ENCODE measurements around the gene CDKL1.

DNA sequence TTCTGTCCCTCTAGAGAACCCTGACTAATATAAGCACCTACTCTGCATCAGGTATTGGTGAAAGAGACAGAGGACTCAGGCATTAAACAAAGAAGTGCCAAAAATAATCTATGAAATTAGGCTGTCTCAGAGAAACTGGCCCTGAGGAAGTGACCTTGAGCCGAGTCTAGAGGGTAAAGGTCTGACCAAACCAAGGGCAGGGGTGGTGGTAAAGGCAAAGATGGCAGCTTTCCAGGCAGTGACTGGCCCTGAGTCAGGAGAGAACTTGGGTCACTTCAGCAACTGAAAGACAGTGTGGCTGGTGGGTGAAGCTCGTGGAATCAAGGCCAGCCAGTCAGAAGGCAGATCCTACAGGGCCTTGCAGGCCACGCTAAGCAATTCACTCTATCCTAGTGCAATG, 30.6 kb downstream of the CDKL1 start:
- TF ChIP-seq CREM (CRISPR knock-in tag; IDR thresholded peaks at IDR 0.05) (no peak), SP1 (CRISPR knock-in tag; conservative IDR thresholded peaks at IDR 0.05) (no peak), SMAD3 (CRISPR knock-in tag; IDR thresholded peaks at IDR 0.05; ENCODE audit: borderline replicate concordance) (no peak), ZBTB21 (CRISPR knock-in tag; IDR thresholded peaks at IDR 0.05; ENCODE audit: borderline replicate concordance) (no peak), NR2C2 (CRISPR knock-in tag; IDR thresholded peaks at IDR 0.05) (no peak), MXD4 (CRISPR knock-in tag; IDR thresholded peaks at IDR 0.05; ENCODE audit: borderline replicate concordance) (no peak)
- TF ChIP-seq, protein P1, sequence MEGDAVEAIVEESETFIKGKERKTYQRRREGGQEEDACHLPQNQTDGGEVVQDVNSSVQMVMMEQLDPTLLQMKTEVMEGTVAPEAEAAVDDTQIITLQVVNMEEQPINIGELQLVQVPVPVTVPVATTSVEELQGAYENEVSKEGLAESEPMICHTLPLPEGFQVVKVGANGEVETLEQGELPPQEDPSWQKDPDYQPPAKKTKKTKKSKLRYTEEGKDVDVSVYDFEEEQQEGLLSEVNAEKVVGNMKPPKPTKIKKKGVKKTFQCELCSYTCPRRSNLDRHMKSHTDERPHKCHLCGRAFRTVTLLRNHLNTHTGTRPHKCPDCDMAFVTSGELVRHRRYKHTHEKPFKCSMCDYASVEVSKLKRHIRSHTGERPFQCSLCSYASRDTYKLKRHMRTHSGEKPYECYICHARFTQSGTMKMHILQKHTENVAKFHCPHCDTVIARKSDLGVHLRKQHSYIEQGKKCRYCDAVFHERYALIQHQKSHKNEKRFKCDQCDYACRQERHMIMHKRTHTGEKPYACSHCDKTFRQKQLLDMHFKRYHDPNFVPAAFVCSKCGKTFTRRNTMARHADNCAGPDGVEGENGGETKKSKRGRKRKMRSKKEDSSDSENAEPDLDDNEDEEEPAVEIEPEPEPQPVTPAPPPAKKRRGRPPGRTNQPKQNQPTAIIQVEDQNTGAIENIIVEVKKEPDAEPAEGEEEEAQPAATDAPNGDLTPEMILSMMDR (IDR thresholded peaks at IDR 0.05), result no peak
- TF ChIP-seq, protein P2, sequence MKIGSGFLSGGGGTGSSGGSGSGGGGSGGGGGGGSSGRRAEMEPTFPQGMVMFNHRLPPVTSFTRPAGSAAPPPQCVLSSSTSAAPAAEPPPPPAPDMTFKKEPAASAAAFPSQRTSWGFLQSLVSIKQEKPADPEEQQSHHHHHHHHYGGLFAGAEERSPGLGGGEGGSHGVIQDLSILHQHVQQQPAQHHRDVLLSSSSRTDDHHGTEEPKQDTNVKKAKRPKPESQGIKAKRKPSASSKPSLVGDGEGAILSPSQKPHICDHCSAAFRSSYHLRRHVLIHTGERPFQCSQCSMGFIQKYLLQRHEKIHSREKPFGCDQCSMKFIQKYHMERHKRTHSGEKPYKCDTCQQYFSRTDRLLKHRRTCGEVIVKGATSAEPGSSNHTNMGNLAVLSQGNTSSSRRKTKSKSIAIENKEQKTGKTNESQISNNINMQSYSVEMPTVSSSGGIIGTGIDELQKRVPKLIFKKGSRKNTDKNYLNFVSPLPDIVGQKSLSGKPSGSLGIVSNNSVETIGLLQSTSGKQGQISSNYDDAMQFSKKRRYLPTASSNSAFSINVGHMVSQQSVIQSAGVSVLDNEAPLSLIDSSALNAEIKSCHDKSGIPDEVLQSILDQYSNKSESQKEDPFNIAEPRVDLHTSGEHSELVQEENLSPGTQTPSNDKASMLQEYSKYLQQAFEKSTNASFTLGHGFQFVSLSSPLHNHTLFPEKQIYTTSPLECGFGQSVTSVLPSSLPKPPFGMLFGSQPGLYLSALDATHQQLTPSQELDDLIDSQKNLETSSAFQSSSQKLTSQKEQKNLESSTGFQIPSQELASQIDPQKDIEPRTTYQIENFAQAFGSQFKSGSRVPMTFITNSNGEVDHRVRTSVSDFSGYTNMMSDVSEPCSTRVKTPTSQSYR (CRISPR knock-in tag; IDR thresholded peaks at IDR 0.05), result no peak
- TF ChIP-seq, protein P3, sequence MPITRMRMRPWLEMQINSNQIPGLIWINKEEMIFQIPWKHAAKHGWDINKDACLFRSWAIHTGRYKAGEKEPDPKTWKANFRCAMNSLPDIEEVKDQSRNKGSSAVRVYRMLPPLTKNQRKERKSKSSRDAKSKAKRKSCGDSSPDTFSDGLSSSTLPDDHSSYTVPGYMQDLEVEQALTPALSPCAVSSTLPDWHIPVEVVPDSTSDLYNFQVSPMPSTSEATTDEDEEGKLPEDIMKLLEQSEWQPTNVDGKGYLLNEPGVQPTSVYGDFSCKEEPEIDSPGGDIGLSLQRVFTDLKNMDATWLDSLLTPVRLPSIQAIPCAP (CRISPR knock-in tag; IDR thresholded peaks at IDR 0.05), result no peak
- TF ChIP-seq, protein P4, sequence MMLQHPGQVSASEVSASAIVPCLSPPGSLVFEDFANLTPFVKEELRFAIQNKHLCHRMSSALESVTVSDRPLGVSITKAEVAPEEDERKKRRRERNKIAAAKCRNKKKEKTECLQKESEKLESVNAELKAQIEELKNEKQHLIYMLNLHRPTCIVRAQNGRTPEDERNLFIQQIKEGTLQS (CRISPR knock-in tag; conservative IDR thresholded peaks at IDR 0.05), result no peak
- TF ChIP-seq, protein P5, sequence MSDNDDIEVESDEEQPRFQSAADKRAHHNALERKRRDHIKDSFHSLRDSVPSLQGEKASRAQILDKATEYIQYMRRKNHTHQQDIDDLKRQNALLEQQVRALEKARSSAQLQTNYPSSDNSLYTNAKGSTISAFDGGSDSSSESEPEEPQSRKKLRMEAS (CRISPR knock-in tag; IDR thresholded peaks at IDR 0.05), result no peak
- TF ChIP-seq, protein P6, sequence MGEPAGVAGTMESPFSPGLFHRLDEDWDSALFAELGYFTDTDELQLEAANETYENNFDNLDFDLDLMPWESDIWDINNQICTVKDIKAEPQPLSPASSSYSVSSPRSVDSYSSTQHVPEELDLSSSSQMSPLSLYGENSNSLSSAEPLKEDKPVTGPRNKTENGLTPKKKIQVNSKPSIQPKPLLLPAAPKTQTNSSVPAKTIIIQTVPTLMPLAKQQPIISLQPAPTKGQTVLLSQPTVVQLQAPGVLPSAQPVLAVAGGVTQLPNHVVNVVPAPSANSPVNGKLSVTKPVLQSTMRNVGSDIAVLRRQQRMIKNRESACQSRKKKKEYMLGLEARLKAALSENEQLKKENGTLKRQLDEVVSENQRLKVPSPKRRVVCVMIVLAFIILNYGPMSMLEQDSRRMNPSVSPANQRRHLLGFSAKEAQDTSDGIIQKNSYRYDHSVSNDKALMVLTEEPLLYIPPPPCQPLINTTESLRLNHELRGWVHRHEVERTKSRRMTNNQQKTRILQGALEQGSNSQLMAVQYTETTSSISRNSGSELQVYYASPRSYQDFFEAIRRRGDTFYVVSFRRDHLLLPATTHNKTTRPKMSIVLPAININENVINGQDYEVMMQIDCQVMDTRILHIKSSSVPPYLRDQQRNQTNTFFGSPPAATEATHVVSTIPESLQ (CRISPR knock-in tag; IDR thresholded peaks at IDR 0.05), result no peak

Data from WTC11 (cell line).